DND-41 (cell line): Measurements from ENCODE around the gene WDFY4.

ENCODE experiments used
- ATAC-seq: fragments of 200-7000 bp; cut with Tn5 transposase; 3 replicates; pipeline ENCODE4 v1.9.1; 2021; ENCODE audit warnings: low read depth; ENCODE audit not compliant: insufficient read depth
- DNase-seq: peaks from one replicate; pipeline ENCODE4 v3.0.0-alpha.2; 2020
- H2AFZ ChIP-seq: 2 replicates; pipeline ENCODE4 v1.6.0; 2012; ENCODE audit warnings: low read depth, low read length
- H3K27ac ChIP-seq: 2 replicates; pipeline ENCODE4 v1.5.1; 2012; ENCODE audit warnings: low read length, inconsistent platforms
- H3K27me3 ChIP-seq: fragments of 200-600 bp; sonication (generic); 2 replicates; pipeline ENCODE4 v1.6.0; 2012; ENCODE audit warnings: low read length, mild to moderate bottlenecking, inconsistent platforms; ENCODE audit not compliant: insufficient read depth, poor library complexity
- H3K36me3 ChIP-seq: 2 replicates; pipeline ENCODE4 v1.5.1; 2012; ENCODE audit warnings: low read length, inconsistent platforms; ENCODE audit not compliant: insufficient read depth
- H3K4me1 ChIP-seq: 2 replicates; pipeline ENCODE4 v1.5.1; 2012; ENCODE audit warnings: mild to moderate bottlenecking, low read length; ENCODE audit not compliant: insufficient read depth
- H3K4me2 ChIP-seq: 2 replicates; pipeline ENCODE4 v1.6.0; 2012; ENCODE audit warnings: mild to moderate bottlenecking, moderate library complexity, low read length, inconsistent platforms; ENCODE audit not compliant: insufficient read depth
- H3K4me3 ChIP-seq, 2 experiments: fragments of 200-600 bp in 1 of 2; shearing (Covaris generic) in 1 of 2; 2 replicates each; pipeline ENCODE4 v1.5.1; 2012 to 2016; ENCODE audit warnings: inconsistent platforms in 2 of 2, low read length in 2 of 2, mild to moderate bottlenecking in 2 of 2, low read depth in 1 of 2, moderate library complexity in 1 of 2
- H3K79me2 ChIP-seq: 2 replicates; pipeline ENCODE4 v1.6.0; 2012; ENCODE audit warnings: low read length, inconsistent platforms; ENCODE audit not compliant: insufficient read depth
- H3K9ac ChIP-seq: 2 replicates; pipeline ENCODE4 v1.6.0; 2012; ENCODE audit warnings: low read depth, mild to moderate bottlenecking, inconsistent platforms, low read length, moderate library complexity
- H3K9me3 ChIP-seq: 2 replicates; pipeline ENCODE4 v1.5.1; 2012; ENCODE audit warnings: low read length, moderate library complexity, mild to moderate bottlenecking, inconsistent platforms; ENCODE audit not compliant: insufficient read depth, severe bottlenecking
- H4K20me1 ChIP-seq: 2 replicates; pipeline ENCODE4 v1.6.0; 2012; ENCODE audit warnings: low read length; ENCODE audit not compliant: insufficient read depth
- EZH2 ChIP-seq: IDR thresholded peaks from 3 replicates; pipeline ENCODE4 v1.6.1; 2012; ENCODE audit warnings: borderline replicate concordance, low read depth, mild to moderate bottlenecking, moderate library complexity, low read length, inconsistent platforms; ENCODE audit not compliant: severe bottlenecking
- TF ChIP-seq, protein P1 (sequence below): IDR thresholded peaks from 2 replicates; pipeline ENCODE4 v1.5.1; 2012; ENCODE audit warnings: borderline replicate concordance, low read length, moderate library complexity, mild to moderate bottlenecking; ENCODE audit not compliant: poor library complexity, severe bottlenecking; ENCODE audit errors: extremely low read depth

Gene WDFY4

DNA sequence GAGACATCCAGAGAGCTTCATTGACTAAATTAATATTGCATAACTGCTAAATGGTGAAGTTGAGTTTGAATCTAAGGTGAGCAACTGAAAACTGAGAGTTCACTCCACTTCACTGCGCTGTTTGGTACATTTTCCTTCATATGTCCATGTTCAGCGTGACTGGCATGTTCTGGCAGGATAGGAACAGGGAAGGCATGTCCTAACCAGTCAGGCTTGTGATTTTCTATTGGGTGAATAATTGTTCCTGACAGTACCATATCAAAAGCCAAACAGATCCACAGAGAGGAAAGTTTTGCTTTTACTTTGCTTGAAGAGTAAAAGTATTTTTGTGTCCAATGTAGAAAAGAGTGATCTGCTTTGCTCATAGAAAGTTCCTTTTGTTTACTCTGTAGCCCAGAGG is 53.2 kb downstream of the WDFY4 start:
- no peak overlapping the region for H2AFZ ChIP-seq
- no peaks in the 10 kb centered on the region for H3K4me1 ChIP-seq
- no peak overlapping the region for H3K27ac ChIP-seq
- peaks cover 8% of the 10 kb centered on the region for H3K27me3 ChIP-seq
- no peak overlapping the region for H3K4me2 ChIP-seq
- TF ChIP-seq EZH2: no peak
- TF ChIP-seq, protein P1, sequence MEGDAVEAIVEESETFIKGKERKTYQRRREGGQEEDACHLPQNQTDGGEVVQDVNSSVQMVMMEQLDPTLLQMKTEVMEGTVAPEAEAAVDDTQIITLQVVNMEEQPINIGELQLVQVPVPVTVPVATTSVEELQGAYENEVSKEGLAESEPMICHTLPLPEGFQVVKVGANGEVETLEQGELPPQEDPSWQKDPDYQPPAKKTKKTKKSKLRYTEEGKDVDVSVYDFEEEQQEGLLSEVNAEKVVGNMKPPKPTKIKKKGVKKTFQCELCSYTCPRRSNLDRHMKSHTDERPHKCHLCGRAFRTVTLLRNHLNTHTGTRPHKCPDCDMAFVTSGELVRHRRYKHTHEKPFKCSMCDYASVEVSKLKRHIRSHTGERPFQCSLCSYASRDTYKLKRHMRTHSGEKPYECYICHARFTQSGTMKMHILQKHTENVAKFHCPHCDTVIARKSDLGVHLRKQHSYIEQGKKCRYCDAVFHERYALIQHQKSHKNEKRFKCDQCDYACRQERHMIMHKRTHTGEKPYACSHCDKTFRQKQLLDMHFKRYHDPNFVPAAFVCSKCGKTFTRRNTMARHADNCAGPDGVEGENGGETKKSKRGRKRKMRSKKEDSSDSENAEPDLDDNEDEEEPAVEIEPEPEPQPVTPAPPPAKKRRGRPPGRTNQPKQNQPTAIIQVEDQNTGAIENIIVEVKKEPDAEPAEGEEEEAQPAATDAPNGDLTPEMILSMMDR: no peak
- H3K36me3 ChIP-seq: no peaks in the 10 kb centered on the region
- H3K79me2 ChIP-seq: no peaks in the 10 kb centered on the region
- H3K9me3 ChIP-seq: no peaks in the 10 kb centered on the region
- no peaks in the 10 kb centered on the region for H4K20me1 ChIP-seq
- H3K9ac ChIP-seq: no peak overlapping the region
- H3K4me3 ChIP-seq: no peak overlapping the region
- ATAC-seq (no peak), DNase-seq (no peak)

DNA sequence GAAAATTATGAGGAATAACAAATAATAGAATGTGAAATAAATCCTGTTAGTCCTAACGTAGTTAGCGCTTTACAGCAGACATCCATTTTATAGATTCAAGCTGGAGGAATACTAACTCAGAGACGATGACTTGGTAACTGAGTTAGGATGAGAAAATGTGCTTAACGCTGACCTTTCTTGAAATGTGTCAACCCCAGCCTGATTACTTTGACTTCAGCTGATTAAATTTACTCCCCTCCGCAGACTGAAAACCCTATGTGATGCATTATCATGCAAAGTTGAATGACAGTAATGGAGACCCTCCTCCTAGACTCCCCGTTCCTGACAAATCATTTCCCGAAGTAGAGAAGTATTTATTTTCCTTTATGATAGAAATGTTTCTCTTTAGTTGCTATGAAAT is 54.5 kb downstream of the WDFY4 start:
- H3K4me1 ChIP-seq: no peaks in the 10 kb centered on the region
- ATAC-seq: no peak
- no peak for DNase-seq
- no peak overlapping the region for H3K27ac ChIP-seq
- H2AFZ ChIP-seq: no peak overlapping the region
- no peaks in the 10 kb centered on the region for H3K9me3 ChIP-seq
- no peaks in the 10 kb centered on the region for H3K36me3 ChIP-seq
- TF ChIP-seq EZH2: no peak
- TF ChIP-seq, protein P1: no peak
- no peaks in the 10 kb centered on the region for H4K20me1 ChIP-seq
- no peak overlapping the region for H3K4me2 ChIP-seq
- H3K79me2 ChIP-seq: no peaks in the 10 kb centered on the region
- H3K27me3 ChIP-seq: peaks cover 8% of the 10 kb centered on the region
- no peak overlapping the region for H3K9ac ChIP-seq
- H3K4me3 ChIP-seq: no peak overlapping the region

DNA sequence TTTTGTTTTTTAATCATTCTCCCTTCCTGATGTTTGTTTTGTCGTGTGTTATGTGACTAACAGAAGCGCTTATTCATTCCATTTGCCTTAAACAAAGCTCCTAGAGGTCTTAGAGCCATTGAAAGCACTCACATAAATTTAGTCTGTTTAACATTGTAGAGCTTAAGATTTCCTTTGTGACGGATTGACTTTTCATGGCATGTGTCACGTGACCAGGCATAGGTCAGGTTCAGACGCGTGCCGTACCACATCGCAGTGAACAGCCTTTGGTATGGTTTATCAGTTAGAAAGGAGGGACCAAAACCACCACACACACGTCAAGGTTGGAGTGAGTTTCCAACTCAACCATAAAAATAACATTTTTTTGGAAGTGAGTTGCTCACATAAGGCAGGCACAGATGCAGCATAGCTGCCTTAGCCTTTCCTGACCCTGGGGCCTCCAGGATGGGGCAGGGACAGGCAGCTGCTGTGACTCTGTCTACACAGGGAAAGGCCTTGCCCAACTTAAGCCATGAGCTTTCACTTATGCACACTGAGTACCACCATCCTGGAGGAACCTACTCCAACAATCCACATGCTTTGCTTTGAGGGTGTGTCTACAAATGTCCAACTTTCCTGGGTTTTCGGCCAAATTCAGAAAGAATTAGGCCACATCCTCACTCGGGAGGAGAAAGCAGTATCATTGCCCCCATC is 55.5 kb downstream of the WDFY4 start:
- Histone ChIP-seq H3K9me3 (no peaks in the 10 kb centered on the region), H3K36me3 (no peaks in the 10 kb centered on the region), H3K4me3 (no peak overlapping the region), H3K9ac (no peak overlapping the region), H3K27me3 (peaks cover 8% of the 10 kb centered on the region), H3K27ac (no peak overlapping the region), H3K4me2 (no peak overlapping the region), H3K4me1 (no peaks in the 10 kb centered on the region), H3K79me2 (no peaks in the 10 kb centered on the region), H4K20me1 (no peaks in the 10 kb centered on the region), H2AFZ (no peak overlapping the region)
- DNase-seq (no peak), ATAC-seq (no peak)
- TF ChIP-seq, protein P1: no peak
- TF ChIP-seq EZH2: no peak
